ENCODE data around the gene ZNF792. TPM values are rescaled to one million over a fixed set of nuclear protein-coding genes. Genes with fewer than 3 reads are reported as not detected.

The ZNF792 gene
- total RNA-seq, 4 donors from 2014 or later: 2.8 to 6.7 (median 4.7) TPM

GRCh38 chr19:34960940-34961679, 2.9 kb downstream of the ZNF792 start:
- peak in 1 of 2 donors; percentile 25 for DNase-seq (ENCODE audit: low spot score in 2 of 2)
- WGBS, 2 donors: 92% methylated on average over 12 of the region's 12 CpGs
- no peak for TF ChIP-seq POLR2A (IDR thresholded peaks at IDR 0.05)
- TF ChIP-seq, protein P1, sequence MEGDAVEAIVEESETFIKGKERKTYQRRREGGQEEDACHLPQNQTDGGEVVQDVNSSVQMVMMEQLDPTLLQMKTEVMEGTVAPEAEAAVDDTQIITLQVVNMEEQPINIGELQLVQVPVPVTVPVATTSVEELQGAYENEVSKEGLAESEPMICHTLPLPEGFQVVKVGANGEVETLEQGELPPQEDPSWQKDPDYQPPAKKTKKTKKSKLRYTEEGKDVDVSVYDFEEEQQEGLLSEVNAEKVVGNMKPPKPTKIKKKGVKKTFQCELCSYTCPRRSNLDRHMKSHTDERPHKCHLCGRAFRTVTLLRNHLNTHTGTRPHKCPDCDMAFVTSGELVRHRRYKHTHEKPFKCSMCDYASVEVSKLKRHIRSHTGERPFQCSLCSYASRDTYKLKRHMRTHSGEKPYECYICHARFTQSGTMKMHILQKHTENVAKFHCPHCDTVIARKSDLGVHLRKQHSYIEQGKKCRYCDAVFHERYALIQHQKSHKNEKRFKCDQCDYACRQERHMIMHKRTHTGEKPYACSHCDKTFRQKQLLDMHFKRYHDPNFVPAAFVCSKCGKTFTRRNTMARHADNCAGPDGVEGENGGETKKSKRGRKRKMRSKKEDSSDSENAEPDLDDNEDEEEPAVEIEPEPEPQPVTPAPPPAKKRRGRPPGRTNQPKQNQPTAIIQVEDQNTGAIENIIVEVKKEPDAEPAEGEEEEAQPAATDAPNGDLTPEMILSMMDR (IDR thresholded peaks at IDR 0.05): no peak
- H3K4me3 ChIP-seq (ENCODE audit: low read depth, poor library complexity, severe bottlenecking): no peak overlapping the region
- intact Hi-C loops (cut with DNase I; ENCODE audit: low total_unique reads): no loop called here

GRCh38 chr19:34960103-34960805, 3.8 kb downstream of the ZNF792 start:
- no peak for TF ChIP-seq POLR2A (IDR thresholded peaks at IDR 0.05)
- TF ChIP-seq, protein P1 (IDR thresholded peaks at IDR 0.05): no peak
- 93 to 97% methylated on average over 8 of the region's 8 CpGs for WGBS, 2 donors
- intact Hi-C loops (cut with DNase I; ENCODE audit: low total_unique reads): no loop called here
- H3K4me3 ChIP-seq (ENCODE audit: low read depth, poor library complexity, severe bottlenecking): no peak overlapping the region
- peak in 1 of 2 donors; percentile 43 for DNase-seq (ENCODE audit: low spot score in 2 of 2)

DNA sequence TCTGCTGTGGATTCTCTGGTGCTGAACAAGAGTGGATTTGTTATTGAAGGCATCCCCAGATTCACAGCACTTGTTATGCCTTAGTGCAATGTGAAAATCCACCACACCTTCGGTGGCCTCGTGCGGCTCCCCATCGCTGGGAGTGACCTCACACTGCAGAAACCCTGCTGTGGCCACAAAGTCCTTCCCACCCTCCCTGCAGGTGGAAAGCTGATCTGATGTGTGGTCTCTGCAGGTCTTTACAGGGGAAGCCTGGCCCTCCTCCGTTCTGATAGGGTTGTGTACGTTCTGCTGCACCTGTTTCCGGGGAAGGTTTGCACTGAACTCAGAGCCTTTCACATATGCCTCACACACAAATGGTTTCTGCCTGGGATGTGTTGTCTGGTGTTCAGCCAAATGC, 5.0 kb downstream of the ZNF792 start:
- DNase-seq (ENCODE audit: low spot score in 2 of 2): peak in 1 of 2 donors; percentile 25
- intact Hi-C loops (cut with DNase I; ENCODE audit: low total_unique reads): no loop called here
- no peak overlapping the region for H3K4me3 ChIP-seq (ENCODE audit: low read depth, poor library complexity, severe bottlenecking)
- 93 to 95% methylated on average over 7 of the region's 7 CpGs for WGBS, 2 donors
- TF ChIP-seq, protein P1 (IDR thresholded peaks at IDR 0.05): no peak
- TF ChIP-seq POLR2A (IDR thresholded peaks at IDR 0.05): no peak

DNA sequence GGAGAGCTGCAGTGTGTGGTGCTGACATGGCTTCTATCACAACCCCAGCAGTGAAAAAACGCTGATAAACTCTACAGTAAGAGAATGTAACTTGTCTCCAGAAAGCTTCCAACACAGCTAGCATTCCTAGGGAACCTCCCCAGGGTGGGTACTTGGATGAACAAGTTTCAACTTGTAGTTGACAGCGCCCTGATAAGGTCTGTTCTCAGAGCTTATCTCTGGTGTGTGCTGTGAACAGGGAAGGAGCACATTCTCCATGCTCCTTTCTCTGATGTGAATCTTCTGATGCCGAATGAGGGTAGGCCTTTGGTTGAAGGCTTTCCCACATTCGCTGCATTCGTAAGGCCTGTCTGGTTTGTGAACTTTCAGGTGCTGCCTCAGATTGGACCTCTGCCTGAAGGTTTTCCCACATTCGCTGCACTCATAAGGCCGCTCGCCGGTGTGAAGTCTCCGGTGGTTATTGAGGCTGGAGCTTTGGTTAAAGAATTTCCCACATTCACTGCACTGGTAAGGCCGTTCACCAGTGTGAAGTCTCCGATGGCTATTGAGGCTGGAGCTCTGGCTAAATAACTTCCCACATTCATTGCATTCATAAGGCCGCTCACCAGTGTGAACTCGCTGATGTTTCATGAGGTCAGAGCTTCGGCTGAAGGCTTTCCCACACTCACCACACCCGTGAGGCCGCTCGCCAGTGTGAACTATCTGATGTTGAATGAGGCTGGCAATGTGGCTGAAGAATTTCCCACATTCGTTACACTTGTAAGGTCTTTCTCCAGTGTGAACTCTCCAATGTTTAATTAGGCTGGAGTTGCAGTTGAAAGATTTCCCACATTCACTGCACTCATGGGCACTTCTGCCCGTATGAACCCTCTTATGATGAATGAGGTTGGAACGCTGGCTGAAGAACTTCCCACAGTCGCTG, 5.9 kb downstream of the ZNF792 start:
- intact Hi-C loops (cut with DNase I; ENCODE audit: low total_unique reads): no loop called here
- TF ChIP-seq, protein P1 (IDR thresholded peaks at IDR 0.05): no peak
- TF ChIP-seq POLR2A (IDR thresholded peaks at IDR 0.05): no peak
- no peak for DNase-seq (ENCODE audit: low spot score in 2 of 2)
- 96% methylated on average over 22 of the region's 22 CpGs for WGBS, 2 donors
- H3K4me3 ChIP-seq (ENCODE audit: low read depth, poor library complexity, severe bottlenecking): no peak overlapping the region

DNA sequence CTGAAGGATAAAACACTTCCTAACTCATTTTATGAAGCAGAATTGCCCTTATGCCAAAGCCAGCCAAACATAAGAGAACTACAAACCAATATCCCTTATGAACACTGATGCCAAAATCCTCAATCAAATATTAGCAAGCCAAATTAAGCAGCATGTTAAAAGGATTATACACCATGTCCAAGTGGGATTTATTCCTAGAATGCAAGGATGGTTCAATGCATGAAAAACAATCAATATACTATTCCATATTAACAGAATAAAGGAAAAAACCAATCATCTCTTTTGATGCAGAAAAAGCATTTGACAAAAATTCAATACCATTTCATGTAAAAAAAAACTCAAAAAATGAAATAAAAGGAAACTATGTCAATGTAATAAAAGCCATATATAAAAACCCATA, 10.9 kb downstream of the ZNF792 start:
- no peak for DNase-seq (ENCODE audit: low spot score in 2 of 2)
- intact Hi-C loops (cut with DNase I; ENCODE audit: low total_unique reads): no loop called here
- H3K4me3 ChIP-seq (ENCODE audit: low read depth, poor library complexity, severe bottlenecking): no peak overlapping the region
- TF ChIP-seq, protein P1 (IDR thresholded peaks at IDR 0.05): no peak
- TF ChIP-seq POLR2A (IDR thresholded peaks at IDR 0.05): no peak
